Immature natural killer cell (primary cell): Measurements from ENCODE around the gene ACTRT3. TPM values are rescaled to one million over a fixed set of nuclear protein-coding genes. Genes with fewer than 3 reads are reported as not detected.
"Not testable (repeated sequence)": the region's sequence is repeated elsewhere in the genome, so short reads cannot be mapped to it uniquely, and the experiment has no call there.

Source experiments
- DNase-seq, 3 donors: peaks; one replicate each; pipeline ENCODE4 v3.0.0; 2022; ENCODE audit warnings: mixed read lengths in 1 of 3
- H3K27ac Mint-ChIP-seq, 6 donors: one replicate each; pipeline ENCODE4 v1.8.0; 2020; ENCODE audit warnings: mixed read lengths in 6 of 6, mild to moderate bottlenecking in 5 of 6, inconsistent platforms in 4 of 6, moderate library complexity in 3 of 6
- H3K27me3 Mint-ChIP-seq, 3 donors: one replicate each; pipeline ENCODE4 v1.8.0; 2020 to 2021; ENCODE audit warnings: low read depth in 3 of 3, mild to moderate bottlenecking in 3 of 3, mixed read lengths in 3 of 3, moderate library complexity in 3 of 3, inconsistent platforms in 1 of 3
- H3K36me3 Mint-ChIP-seq, 3 donors: one replicate each; pipeline ENCODE4 v1.8.0; 2020; ENCODE audit warnings: mixed read lengths in 3 of 3, inconsistent platforms in 2 of 3, mild to moderate bottlenecking in 2 of 3
- H3K4me1 Mint-ChIP-seq, 2 donors: one replicate each; pipeline ENCODE4 v1.8.0; 2020; ENCODE audit warnings: inconsistent platforms in 2 of 2, mild to moderate bottlenecking in 2 of 2, mixed read lengths in 2 of 2, moderate library complexity in 1 of 2
- H3K4me3 Mint-ChIP-seq, 5 donors: one replicate each; pipeline ENCODE4 v1.8.0; 2020; ENCODE audit warnings: mild to moderate bottlenecking in 5 of 5, mixed read lengths in 5 of 5, inconsistent platforms in 3 of 5, moderate library complexity in 3 of 5
- H3K9me3 Mint-ChIP-seq, 6 donors: one replicate each; pipeline ENCODE4 v1.8.0; 2020; ENCODE audit warnings: mild to moderate bottlenecking in 6 of 6, mixed read lengths in 6 of 6, inconsistent platforms in 4 of 6, moderate library complexity in 3 of 6
- polyA plus RNA-seq, 3 donors: library from polyadenylated mRNA; unstranded; fragments of 300-500 nt; fragmentation: Illumina TruSeq; gene quantifications; one replicate each; pipeline ENCODE4 v1.2.3, GENCODE V29; 2021

ACTRT3 gene
- polyA plus RNA-seq, 3 donors from 2014 or later: 0.42 to 0.67 (median 0.47) TPM

GRCh38 chr3:169718415-169718814 is 50.9 kb downstream of the ACTRT3 start:
- H3K4me1 Mint-ChIP-seq, H3K27ac Mint-ChIP-seq, H3K9me3 Mint-ChIP-seq, H3K4me3 Mint-ChIP-seq, H3K36me3 Mint-ChIP-seq, DNase-seq: not testable (repeated sequence)
- H3K27me3 Mint-ChIP-seq: peaks cover 0 to 20% (median 5%) of the 10 kb centered on the region in 3 donors

Other genes with a start within 250 kb of the ACTRT3 start
- gene MECOM, start 105.8 kb downstream of the ACTRT3 start, polyA plus RNA-seq: not detected
- under 1 TPM in 1 of 3 donors, not detected in 2; 0.76 TPM for gene TERC, start 4.5 kb downstream of the ACTRT3 start, polyA plus RNA-seq
- 10 to 100 TPM; 15.1 to 24.9 (median 17.9) TPM for gene MYNN, start 3.8 kb upstream of the ACTRT3 start, polyA plus RNA-seq
- not detected for gene LRRIQ4, start 43.3 kb upstream of the ACTRT3 start, polyA plus RNA-seq
- gene LRRC34, start 43.3 kb upstream of the ACTRT3 start, polyA plus RNA-seq: under 1 TPM in 2 of 3 donors, not detected in 1; 0.30 to 0.40 TPM
- not detected for gene LRRC31, start 100.4 kb upstream of the ACTRT3 start, polyA plus RNA-seq
- gene SAMD7, start 142.0 kb upstream of the ACTRT3 start, polyA plus RNA-seq: not detected
- gene SEC62, start 197.2 kb upstream of the ACTRT3 start, polyA plus RNA-seq: 100 to 1,000 TPM; 128 to 155 (median 130) TPM